GM21423 (cell line): ENCODE measurements around the gene CLGN.
"Not testable (repeated sequence)": the region's sequence is repeated elsewhere in the genome, so short reads cannot be mapped to it uniquely, and the experiment has no call there.

ENCODE experiments used
- ATAC-seq: cut with Tn5 transposase; IDR thresholded peaks from one replicate; pipeline ENCODE4 v1.9.1; 2021; ENCODE audit warnings: mild to moderate bottlenecking, moderate library complexity; ENCODE audit not compliant: unreplicated experiment

CLGN gene

GRCh38 chr4:140427106-140427918 lies at the start of gene CLGN:
CLGN (minus strand) TSS chr4:140427648; CDS start chr4:140413078, 14,570 bp downstream.
- ATAC-seq = peak; percentile 74

GRCh38 chr4:140472156-140472555 lies 44.7 kb upstream of the CLGN start:
- ATAC-seq = no peak

- no peak for ATAC-seq
These were observed 42.6 kb upstream of the CLGN start for GRCh38 chr4:140469791-140470733.

GRCh38 chr4:140466146-140466545 lies 38.7 kb upstream of the CLGN start:
- no peak for ATAC-seq

GRCh38 chr4:140463614-140464013 lies 36.2 kb upstream of the CLGN start:
- ATAC-seq = no peak

GRCh38 chr4:140463182-140463581 lies 35.7 kb upstream of the CLGN start:
- no peak for ATAC-seq

GRCh38 chr4:140450352-140450751 lies 22.9 kb upstream of the CLGN start:
- ATAC-seq = no peak

- no peak for ATAC-seq
These were observed 21.4 kb upstream of the CLGN start for GRCh38 chr4:140448830-140449229.

GRCh38 chr4:140448162-140448561 lies 20.7 kb upstream of the CLGN start:
- no peak for ATAC-seq

GRCh38 chr4:140444347-140444746 lies 16.9 kb upstream of the CLGN start:
- not testable (repeated sequence) for ATAC-seq

- ATAC-seq = no peak
These were observed 12.2 kb upstream of the CLGN start for GRCh38 chr4:140439644-140440142.

- ATAC-seq = no peak
These were observed 547 bp upstream of the CLGN start for GRCh38 chr4:140427919-140428471.

- ATAC-seq = peak; percentile 8
These were observed 790 bp downstream of the CLGN start for GRCh38 chr4:140426610-140427105.

GRCh38 chr4:140423106-140423505 lies 4.3 kb downstream of the CLGN start:
- ATAC-seq = no peak

GRCh38 chr4:140413130-140413969 lies 14.1 kb downstream of the CLGN start:
- not testable (repeated sequence) for ATAC-seq

GRCh38 chr4:140408974-140409373 lies 18.5 kb downstream of the CLGN start:
- ATAC-seq = no peak

- ATAC-seq = no peak
These were observed 21.2 kb downstream of the CLGN start for GRCh38 chr4:140406292-140406691.

GRCh38 chr4:140400111-140400510 lies 27.3 kb downstream of the CLGN start:
- ATAC-seq = no peak

- ATAC-seq = no peak
These were observed 31.8 kb downstream of the CLGN start for GRCh38 chr4:140395668-140396067.

GRCh38 chr4:140388015-140388414 lies 39.4 kb downstream of the CLGN start:
- ATAC-seq = no peak
